ENCODE data around the gene KRTAP10-7. TPM values are rescaled to one million over a fixed set of nuclear protein-coding genes. Genes with fewer than 3 reads are reported as not detected.
"Not testable (repeated sequence)": the region's sequence is repeated elsewhere in the genome, so short reads cannot be mapped to it uniquely, and the experiment has no call there.

The KRTAP10-7 gene
- total RNA-seq, 1 donor from 2014 or later, result not detected

DNA sequence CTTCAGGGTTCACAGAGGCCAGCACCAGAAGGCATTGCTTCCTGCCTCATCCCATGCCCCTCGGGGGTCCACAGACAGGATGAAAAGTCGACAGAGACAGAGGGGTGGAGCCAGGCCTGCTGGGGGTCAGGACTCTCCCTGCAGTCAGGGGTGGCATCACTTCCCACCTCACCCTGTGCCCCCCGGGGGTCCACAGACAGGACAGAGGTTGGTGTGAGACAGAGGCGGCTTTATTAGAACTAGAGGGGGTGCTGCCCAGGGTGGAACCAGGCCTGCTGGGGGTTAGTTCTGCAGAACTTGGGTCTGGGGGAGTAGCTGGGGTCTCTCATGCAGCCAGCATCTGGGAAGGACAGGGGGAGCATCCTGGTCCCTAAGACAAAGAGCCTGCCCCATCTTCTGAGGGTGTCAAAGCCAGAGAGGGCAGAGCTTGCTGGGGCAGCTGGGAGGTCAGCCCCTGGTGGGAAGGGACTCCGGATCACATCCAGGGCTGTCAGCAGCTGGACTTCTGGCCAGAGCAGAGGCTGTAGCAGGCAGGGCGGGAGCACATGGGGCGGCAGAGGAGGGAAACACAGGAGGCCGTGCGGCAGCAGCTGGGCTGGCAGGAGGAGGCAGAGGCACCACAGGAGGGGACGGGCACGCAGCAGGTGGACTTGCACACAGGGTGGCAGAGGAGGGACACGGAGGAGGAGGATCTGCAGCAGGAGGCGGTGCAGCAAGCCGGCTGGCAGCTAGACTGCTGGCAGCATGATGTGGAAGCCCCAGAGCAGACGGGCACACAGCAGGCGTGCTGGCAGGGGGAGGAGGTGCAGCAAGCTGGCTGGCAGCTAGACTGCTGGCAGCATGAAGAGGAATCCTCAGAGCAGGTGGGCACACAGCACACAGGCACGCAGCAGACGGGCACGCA, 9.2 kb upstream of the KRTAP10-7 start:
- DNase-seq, result not testable (repeated sequence)

DNA sequence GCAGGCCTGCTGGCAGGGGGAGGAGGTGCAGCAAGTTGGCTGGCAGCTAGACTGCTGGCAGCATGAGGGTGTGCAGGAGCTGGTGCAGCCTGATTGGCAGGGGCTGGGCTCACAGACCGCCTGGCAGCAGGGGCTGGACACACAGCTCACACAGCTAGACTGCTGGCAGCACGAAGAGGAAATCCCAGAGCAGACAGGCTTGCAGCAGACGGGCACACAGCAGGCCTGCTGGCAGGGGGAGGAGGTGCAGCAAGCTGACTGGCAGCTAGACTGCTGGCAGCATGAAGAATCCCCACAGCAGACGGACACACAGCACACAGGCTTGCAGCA, 8.6 kb upstream of the KRTAP10-7 start:
- not testable (repeated sequence) for DNase-seq

- no peak for DNase-seq
These were observed 7.7 kb upstream of the KRTAP10-7 start, which contains the start of gene KRTAP10-6 for GRCh38 chr21:44592446-44593311. Gene KRTAP10-6, minus strand, starts transcription at chr21:44592505. Its CDS starts 21 bp downstream, at chr21:44592484.

DNA sequence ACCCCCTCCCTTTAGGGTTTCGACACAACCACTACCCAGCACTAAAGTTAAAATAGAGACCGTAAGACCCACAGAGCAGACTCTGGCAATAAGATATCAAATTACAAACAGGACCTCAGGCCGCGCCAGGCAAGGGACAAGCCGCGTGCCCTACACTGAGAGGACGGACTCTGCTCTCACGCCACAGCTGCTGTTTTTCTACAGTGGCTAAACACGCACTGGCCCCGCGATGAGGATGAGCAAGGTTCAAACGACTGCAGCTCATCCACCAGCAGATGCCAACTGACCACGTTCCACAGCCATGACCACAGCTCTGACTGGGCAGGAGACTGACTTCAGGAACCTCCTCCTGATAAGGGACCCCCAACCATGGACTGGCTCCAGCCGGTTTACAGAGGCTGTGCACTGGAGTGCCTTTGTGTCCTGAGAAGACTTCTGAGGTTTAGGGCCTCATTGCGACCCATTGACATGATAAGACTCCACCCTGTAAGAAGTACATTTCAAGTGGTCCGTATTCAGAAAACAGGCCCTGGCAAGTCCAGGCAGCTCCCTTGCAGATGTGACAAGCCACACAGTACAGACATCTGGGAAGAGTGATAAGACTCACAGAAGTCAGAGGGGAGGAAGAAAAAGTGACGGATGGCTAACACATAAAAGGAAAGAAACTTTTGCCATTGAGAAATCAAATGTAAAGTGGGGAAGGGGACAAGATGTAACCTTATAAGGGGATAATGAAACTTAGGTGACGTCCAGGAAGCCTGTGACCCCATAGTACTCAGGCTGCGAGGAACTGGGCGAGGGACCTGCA, 6.6 kb upstream of the KRTAP10-7 start:
- DNase-seq, result no peak

DNA sequence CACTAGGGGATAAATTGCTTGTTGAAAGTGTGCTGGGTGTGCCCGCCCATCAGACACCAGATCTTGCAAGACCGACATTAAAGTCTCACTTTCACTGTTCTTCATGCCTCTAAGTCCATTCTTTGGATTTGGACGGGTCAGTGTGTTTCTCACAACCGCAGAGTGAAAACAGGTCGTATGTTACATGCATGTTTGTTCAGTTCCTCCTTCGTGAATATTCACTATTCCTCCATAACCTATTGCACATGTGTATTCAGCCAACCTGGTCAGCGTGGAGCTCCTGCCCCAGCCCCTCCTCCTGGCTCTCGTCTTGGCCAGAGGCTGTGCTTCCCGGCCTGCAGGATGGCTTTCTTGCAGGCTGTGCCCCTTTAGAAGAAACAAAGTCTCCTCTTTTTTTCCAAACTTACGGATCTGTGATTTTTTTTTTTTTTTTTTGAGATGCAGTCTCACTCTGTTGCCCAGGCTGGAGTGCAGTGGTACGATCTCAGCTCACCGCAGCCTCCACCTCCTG, 5.9 kb upstream of the KRTAP10-7 start:
- no peak for DNase-seq

GRCh38 chr21:44595524-44595923, 4.9 kb upstream of the KRTAP10-7 start:
- DNase-seq, result no peak

DNA sequence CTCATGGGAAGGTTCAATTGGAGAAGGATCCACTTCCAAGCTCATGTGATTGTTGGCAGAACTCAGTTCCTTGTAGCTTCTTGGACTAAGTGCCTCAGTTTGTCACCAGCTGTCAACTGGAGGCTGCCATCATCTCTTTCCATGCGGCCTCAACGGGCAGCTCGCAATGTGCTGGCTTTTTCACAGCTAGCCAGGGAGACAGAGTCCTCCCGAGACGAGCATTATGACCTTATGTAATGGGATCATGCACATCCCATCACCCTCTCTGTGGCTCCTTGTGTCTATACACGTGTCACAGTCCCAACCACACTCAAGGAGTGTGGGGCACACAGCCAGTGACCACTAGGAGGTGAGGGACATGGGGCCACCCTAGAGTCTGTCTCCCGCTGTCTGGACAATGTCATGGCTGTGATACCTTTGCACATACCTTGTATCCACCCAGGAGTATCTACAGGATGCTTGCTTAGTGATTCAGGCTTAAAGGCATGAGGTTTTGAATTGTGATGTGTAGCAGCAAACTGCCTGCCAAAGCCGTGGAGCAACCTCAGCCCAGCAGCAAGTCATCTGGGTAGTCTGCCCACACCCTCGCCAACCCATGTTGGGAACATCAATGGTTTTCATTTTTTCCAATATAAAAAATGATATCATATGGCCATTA, 4.2 kb upstream of the KRTAP10-7 start:
- DNase-seq, result no peak

- DNase-seq, result no peak
These were observed 2.3 kb upstream of the KRTAP10-7 start for GRCh38 chr21:44598061-44598460.

DNA sequence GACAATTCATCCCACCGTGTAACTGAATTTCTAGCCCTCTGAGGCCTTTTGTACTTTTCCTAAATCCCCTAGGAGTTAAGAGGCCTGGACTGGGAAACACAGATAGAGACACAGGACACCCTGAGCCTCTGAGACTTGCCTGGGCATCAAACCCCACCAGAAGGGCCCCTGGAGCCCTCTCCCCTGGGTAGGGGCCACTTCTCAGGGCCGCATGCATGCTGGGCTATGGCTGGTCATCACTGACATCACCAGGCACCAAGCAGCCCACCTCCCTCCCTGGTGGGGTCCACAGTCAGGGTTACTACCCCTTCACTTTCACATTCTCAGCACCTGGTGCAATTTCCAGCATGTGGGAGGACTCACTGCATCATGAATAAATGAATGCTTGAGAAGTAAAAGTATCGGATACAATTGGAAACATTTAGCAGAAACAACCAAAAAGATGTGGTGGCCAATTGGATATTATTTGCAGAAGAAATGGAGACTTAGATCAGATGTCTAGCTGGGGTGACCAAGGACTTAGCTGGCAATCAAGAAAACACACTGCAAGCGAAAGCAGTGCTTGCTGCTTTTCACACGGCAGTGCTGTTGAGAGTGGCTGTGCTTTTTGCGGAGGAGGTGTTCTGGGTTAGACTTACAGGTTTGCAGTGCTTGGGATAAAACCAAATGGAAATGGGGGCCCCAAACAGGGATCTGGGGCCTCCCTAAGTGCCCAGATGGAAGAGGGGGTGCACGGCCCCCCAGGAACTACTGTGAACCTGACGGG, 950 bp upstream of the KRTAP10-7 start:
- DNase-seq, result no peak

DNA sequence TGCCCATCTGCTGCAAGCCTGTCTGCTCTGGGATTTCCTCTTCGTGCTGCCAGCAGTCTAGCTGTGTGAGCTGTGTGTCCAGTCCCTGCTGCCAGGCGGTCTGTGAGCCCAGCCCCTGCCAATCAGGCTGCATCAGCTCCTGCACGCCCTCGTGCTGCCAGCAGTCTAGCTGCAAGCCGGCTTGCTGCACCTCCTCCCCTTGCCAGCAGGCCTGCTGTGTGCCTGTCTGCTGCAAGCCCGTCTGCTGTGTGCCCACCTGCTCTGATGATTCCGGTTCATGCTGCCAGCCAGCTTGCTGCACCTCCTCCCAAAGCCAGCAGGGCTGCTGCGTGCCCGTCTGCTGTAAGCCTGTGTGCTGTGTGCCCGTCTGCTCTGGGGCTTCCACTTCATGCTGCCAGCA, 694 bp downstream of the KRTAP10-7 start:
- not testable (repeated sequence) for DNase-seq

- no peak for DNase-seq
These were observed 1.4 kb downstream of the KRTAP10-7 start for GRCh38 chr21:44601596-44602462.

- DNase-seq, result no peak
These were observed 2.1 kb downstream of the KRTAP10-7 start for GRCh38 chr21:44602463-44602850.

- no peak for DNase-seq
These were observed 2.9 kb downstream of the KRTAP10-7 start for GRCh38 chr21:44603109-44603875.

- DNase-seq, result no peak
These were observed 3.5 kb downstream of the KRTAP10-7 start for GRCh38 chr21:44603911-44604310.

- no peak for DNase-seq
These were observed 6.1 kb downstream of the KRTAP10-7 start for GRCh38 chr21:44606495-44606894.

DNA sequence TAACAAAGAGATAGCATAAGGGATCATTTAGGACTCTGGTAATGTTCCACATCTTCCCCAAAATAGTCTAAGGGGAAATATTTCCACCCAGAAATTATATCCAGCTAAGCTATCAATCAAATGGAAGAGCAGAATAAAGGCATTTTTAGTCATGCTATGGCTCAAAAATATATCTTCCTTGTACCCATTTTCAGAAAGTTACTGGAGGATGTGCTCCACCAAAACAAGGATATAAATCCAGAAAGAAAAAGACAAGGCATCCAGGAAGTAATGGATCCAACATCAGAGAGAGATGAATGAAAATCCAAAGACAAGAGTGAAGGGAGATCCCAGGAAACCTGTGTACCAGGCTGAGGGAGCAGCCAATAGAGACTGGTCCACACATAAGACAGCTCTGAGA, 8.8 kb downstream of the KRTAP10-7 start:
- no peak for DNase-seq

DNA sequence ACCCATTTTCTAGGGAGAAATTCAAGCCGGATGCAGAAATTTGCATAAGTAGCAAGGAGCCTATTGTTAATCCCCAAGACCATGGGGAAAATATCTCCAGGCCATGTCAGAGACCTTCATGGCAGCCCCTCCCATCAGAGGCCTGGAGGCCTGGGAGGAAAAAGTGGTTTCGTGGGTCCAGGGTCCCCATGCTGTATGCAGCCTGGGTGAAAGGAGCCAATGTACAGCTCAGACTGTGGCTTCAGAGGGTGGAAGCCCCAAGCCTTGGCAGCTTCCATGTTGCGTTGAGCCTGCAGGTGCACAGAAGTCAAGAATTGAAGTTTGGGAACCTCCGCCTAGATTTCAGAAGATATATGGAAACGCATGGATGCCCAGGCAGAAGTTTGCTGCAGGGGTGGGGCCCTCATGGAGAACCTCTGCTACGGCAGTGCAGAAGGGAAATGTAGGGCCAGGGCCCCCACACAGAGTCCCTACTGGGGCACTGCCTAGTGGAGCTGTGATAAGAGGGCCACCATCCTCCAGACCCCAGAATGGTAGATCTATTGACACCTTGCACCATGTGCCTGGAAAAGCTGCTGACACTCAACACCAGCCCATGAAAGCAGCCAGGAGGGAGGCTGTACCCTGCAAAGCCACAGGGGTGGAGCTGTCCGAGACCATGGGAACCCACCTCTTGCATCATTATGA, 9.9 kb downstream of the KRTAP10-7 start:
- DNase-seq, result not testable (repeated sequence)

DNA sequence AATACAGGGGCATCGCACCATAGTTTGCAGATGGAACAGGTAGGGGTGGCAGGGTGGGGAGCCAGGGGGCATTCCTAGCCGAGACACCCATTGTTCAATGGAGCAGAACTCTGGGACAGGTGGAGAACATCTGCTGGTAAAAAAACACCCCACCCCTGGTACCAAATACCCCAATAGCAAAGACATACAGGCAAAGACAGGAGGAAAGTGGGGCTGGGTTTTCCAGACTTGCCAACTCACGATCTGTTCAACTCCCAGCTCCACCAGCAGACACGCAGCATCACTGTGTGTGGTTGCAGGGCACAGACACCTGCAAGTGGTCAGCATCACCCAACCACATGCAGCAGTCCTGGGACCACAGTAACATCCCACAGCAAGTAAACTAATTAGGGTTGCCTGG, 11.2 kb downstream of the KRTAP10-7 start:
- no peak for DNase-seq

GRCh38 chr21:44612029-44612486, 11.7 kb downstream of the KRTAP10-7 start, which contains the start of gene KRTAP10-8:
Gene KRTAP10-8, plus strand, starts transcription at chr21:44612079. Its CDS starts 22 bp downstream, at chr21:44612101.
- no peak for DNase-seq
